CD4-positive, alpha-beta memory T cell (primary cell): ENCODE results near the gene GKN2. TPM values are rescaled to one million over a fixed set of nuclear protein-coding genes. Genes with fewer than 3 reads are reported as not detected.
A peak's percentile ranks its signal among the peaks of the same experiment; 100 is the strongest.
"Not testable (repeated sequence)": the region's sequence is repeated elsewhere in the genome, so short reads cannot be mapped to it uniquely, and the experiment has no call there.

Experiments used
- CTCF ChIA-PET: fragments of 350-600 bp; sonication (Branson Sonifier 250); formaldehyde crosslinking; loops from one replicate; lab custom pipeline; 2021; ENCODE audit warnings: inconsistent platforms; ENCODE audit not compliant: partially characterized antibody; lab: Charles Lee
- POLR2A ChIA-PET: fragments of 350-600 bp; sonication (Branson Sonifier 250); formaldehyde crosslinking; loops from one replicate; lab custom pipeline; 2021; ENCODE audit not compliant: partially characterized antibody; lab: Charles Lee
- DNase-seq, 5 donors: peaks; one replicate each; pipeline versions ENCODE4 v3.0.0 to v3.0.0-alpha.2; 2020 to 2022; ENCODE audit warnings: mixed read lengths in 1 of 5
- H3K27ac ChIP-seq: one replicate; pipeline ENCODE4 v1.7.0; 2013; ENCODE audit warnings: low read depth, low read length
- H3K27me3 ChIP-seq: 2 replicates; pipeline ENCODE4 v1.7.0; 2013; ENCODE audit warnings: mild to moderate bottlenecking, low read length, moderate library complexity; ENCODE audit not compliant: insufficient read depth
- H3K36me3 ChIP-seq: 2 replicates; pipeline ENCODE4 v1.7.0; 2013; ENCODE audit warnings: mild to moderate bottlenecking, low read length, moderate library complexity; ENCODE audit not compliant: insufficient read depth
- H3K4me1 ChIP-seq: 2 replicates; pipeline ENCODE4 v1.7.0; 2013; ENCODE audit warnings: mild to moderate bottlenecking, low read length, moderate library complexity; ENCODE audit not compliant: insufficient read depth
- H3K4me3 ChIP-seq, 2 donors: one replicate each; pipeline ENCODE4 v1.7.0; 2013; ENCODE audit warnings: low read length in 2 of 2, mild to moderate bottlenecking in 1 of 2
- H3K9me3 ChIP-seq, 2 donors: one replicate each; pipeline ENCODE4 v1.7.0; 2013; ENCODE audit warnings: low read length in 2 of 2, control low read depth in 1 of 2; ENCODE audit not compliant: control insufficient read depth in 1 of 2
- H3K27ac Mint-ChIP-seq, 7 donors: one replicate each; pipeline ENCODE4 v1.8.0; 2020 to 2021; ENCODE audit warnings: mixed read lengths in 7 of 7, mild to moderate bottlenecking in 6 of 7, inconsistent platforms in 3 of 7, moderate library complexity in 3 of 7
- H3K27me3 Mint-ChIP-seq, 2 donors: one replicate each; pipeline ENCODE4 v1.8.0; 2020 to 2021; ENCODE audit warnings: mixed read lengths in 2 of 2
- H3K36me3 Mint-ChIP-seq, 2 donors: one replicate each; pipeline ENCODE4 v1.8.0; 2020 to 2021; ENCODE audit warnings: mixed read lengths in 2 of 2, inconsistent platforms in 1 of 2, mild to moderate bottlenecking in 1 of 2
- H3K4me1 Mint-ChIP-seq, 4 donors: one replicate each; pipeline ENCODE4 v1.8.0; 2020 to 2021; ENCODE audit warnings: mixed read lengths in 4 of 4, mild to moderate bottlenecking in 1 of 4
- H3K4me3 Mint-ChIP-seq, 8 donors: one replicate each; pipeline ENCODE4 v1.8.0; 2020 to 2021; ENCODE audit warnings: mixed read lengths in 8 of 8, mild to moderate bottlenecking in 7 of 8, moderate library complexity in 6 of 8, inconsistent platforms in 3 of 8
- H3K9me3 Mint-ChIP-seq, 8 donors: one replicate each; pipeline ENCODE4 v1.8.0; 2020 to 2021; ENCODE audit warnings: mixed read lengths in 8 of 8, mild to moderate bottlenecking in 5 of 8, inconsistent platforms in 3 of 8, moderate library complexity in 1 of 8
- intact Hi-C: fragments of 100-400 bp; cut with micrococcal nuclease; formaldehyde crosslinking; loops from one replicate; pipeline ENCODE4 v1.15.1; 2023
- polyA plus RNA-seq, 2 donors: library from polyadenylated mRNA; unstranded; fragments of 300-500 nt; fragmentation: Illumina TruSeq; gene quantifications; one replicate each; pipeline ENCODE4 v1.2.3, GENCODE V29; 2021
- total RNA-seq, 2 experiments: library from RNA; stranded (reverse); gene quantifications; one replicate each; pipeline ENCODE4 v1.2.3, GENCODE V29; 2021

The GKN2 gene
- total and polyA plus RNA-seq, 4 experiments from 2014 or later: not detected

GRCh38 chr2:68901561-68901960 lies 51.1 kb downstream of the GKN2 start:
- no peaks in the 10 kb centered on the region for H3K27me3 ChIP-seq
- no peak overlapping the region for H3K27ac ChIP-seq
- ChIA-PET POLR2A (no interaction called here), CTCF (no interaction called here)
- H3K4me3 Mint-ChIP-seq: no peak overlapping the region
- H3K27me3 Mint-ChIP-seq: peaks cover 0 to 1% of the 10 kb centered on the region in 2 donors
- H3K4me1 ChIP-seq: peaks cover 3% of the 10 kb centered on the region
- peaks cover 1 to 9% of the 10 kb centered on the region in 2 donors for H3K36me3 Mint-ChIP-seq
- peaks cover 0 to 26% (median 12%) of the 10 kb centered on the region in 8 donors for H3K9me3 Mint-ChIP-seq
- no peak overlapping the region for H3K27ac Mint-ChIP-seq
- H3K4me3 ChIP-seq: no peak overlapping the region
- intact Hi-C loops: no loop called here
- no peaks in the 10 kb centered on the region for H3K9me3 ChIP-seq
- peaks cover 0 to 4% (median 2%) of the 10 kb centered on the region in 4 donors for H3K4me1 Mint-ChIP-seq
- no peak for DNase-seq
- H3K36me3 ChIP-seq: no peaks in the 10 kb centered on the region

DNA sequence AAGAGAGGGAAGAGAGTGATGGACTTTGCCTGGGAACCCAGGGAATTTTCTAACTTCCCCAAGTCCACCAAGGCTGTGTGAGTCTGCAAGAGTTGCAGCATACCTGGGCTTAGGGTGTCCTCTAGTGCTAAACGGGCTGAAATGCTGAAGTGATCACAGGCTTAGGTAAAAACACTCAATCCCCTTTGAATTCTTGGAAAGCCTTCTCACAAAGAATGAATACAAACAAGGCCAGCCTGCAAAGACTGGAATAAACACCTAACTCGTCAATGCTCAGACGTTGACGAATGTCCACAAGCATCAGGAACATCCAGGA lies 51.5 kb downstream of the GKN2 start:
- H3K4me3 ChIP-seq: no peak overlapping the region
- ChIA-PET POLR2A (no interaction called here), CTCF (no interaction called here)
- no peak overlapping the region for H3K27ac ChIP-seq
- Mint-ChIP-seq H3K27ac (peak overlapping the region in 1 of 7 donors; percentile 17), H3K4me1 (peaks cover 0 to 4% (median 2%) of the 10 kb centered on the region in 4 donors), H3K4me3 (no peak overlapping the region), H3K27me3 (peaks cover 0 to 1% of the 10 kb centered on the region in 2 donors), H3K9me3 (peaks cover 0 to 26% (median 12%) of the 10 kb centered on the region in 8 donors), H3K36me3 (peaks cover 1 to 9% of the 10 kb centered on the region in 2 donors)
- intact Hi-C loops: no loop called here
- no peak for DNase-seq
- no peaks in the 10 kb centered on the region for H3K27me3 ChIP-seq
- no peaks in the 10 kb centered on the region for H3K36me3 ChIP-seq
- H3K4me1 ChIP-seq: no peaks in the 10 kb centered on the region
- no peaks in the 10 kb centered on the region for H3K9me3 ChIP-seq

DNA sequence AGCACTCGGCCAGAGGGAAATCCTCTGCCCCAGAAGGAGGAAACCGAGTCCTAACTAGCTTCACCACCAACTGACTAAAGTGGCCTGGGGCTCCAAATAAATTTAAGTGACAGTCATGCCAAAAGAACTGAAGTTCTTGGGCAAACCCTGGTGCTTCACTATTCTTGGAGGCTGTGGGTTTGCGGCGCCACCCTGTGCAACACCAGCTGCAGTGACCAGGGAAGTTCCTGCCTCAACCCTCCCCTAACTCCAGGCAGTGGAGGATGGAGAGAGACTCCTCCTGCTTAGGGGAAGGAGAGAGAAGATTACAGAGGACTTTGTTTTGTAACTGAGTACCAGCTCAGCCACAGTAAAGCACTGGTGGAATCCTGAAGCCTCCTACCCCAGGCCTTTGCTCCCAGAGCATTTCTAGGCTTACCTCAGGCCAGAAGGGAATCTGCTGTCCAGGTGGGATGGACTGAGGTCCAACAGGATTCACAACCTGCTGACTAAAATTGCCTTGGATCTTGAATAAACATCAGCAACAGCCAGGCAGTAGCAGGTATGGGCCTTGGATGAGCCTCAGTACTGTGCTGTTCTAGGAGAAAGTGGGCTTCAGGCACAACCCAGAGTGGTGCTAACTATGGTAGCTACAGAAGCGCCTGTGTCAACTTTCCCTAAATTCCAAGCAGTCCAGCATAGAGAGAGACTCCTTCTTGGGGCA lies 52.0 kb downstream of the GKN2 start:
- Mint-ChIP-seq H3K27ac (no peak overlapping the region), H3K27me3 (peaks cover 1 to 2% of the 10 kb centered on the region in 2 donors), H3K9me3 (peaks cover 0 to 26% (median 12%) of the 10 kb centered on the region in 8 donors), H3K36me3 (peaks cover 1 to 9% of the 10 kb centered on the region in 2 donors), H3K4me1 (peaks cover 0 to 4% (median 2%) of the 10 kb centered on the region in 4 donors), H3K4me3 (no peak overlapping the region)
- intact Hi-C loops: no loop called here
- no peaks in the 10 kb centered on the region for H3K9me3 ChIP-seq
- CTCF ChIA-PET: no interaction called here
- no peaks in the 10 kb centered on the region for H3K27me3 ChIP-seq
- H3K27ac ChIP-seq: no peak overlapping the region
- POLR2A ChIA-PET: no interaction called here
- no peak for DNase-seq
- no peak overlapping the region for H3K4me3 ChIP-seq
- no peaks in the 10 kb centered on the region for H3K36me3 ChIP-seq
- H3K4me1 ChIP-seq: no peaks in the 10 kb centered on the region

DNA sequence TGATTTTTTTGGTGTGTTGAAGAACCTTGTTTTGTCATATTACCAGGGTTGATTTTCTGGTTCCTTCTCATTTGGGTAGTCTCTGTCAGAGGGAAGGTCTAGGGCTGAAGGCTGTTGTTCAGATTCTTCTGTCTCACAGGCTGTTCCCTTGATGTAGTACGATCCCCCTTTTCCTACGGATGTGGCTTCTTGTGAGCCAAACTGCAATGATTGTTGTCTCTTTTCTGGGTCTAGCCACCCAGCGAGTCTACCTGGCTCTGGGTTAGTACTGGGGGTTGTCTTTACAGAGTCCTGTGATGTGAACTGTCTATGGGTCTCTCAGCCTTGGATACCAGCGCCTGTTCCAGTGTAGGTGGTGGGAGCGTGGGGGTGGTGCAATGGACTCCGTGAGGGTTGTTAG lies 56.7 kb downstream of the GKN2 start:
- H3K4me3 Mint-ChIP-seq, H3K36me3 ChIP-seq, DNase-seq, H3K27ac Mint-ChIP-seq, H3K4me1 ChIP-seq, H3K4me3 ChIP-seq, H3K4me1 Mint-ChIP-seq, H3K9me3 Mint-ChIP-seq, H3K27ac ChIP-seq, intact Hi-C loops, H3K27me3 ChIP-seq, H3K27me3 Mint-ChIP-seq, H3K36me3 Mint-ChIP-seq, H3K9me3 ChIP-seq: not testable (repeated sequence)
- CTCF ChIA-PET: interaction anchor here (1.2 to 2.4 kb wide), 2 partner anchors 12 to 29 kb away, joined by 3 to 6 read pairs; no protein-coding TSS in a partner anchor
- POLR2A ChIA-PET: interaction anchor here (0.5 to 0.9 kb wide), 2 partner anchors 12 to 175 kb away, joined by 3 to 4 read pairs; no protein-coding TSS in a partner anchor

Other genes with a start within 250 kb of the GKN2 start
- 100 to 1,000 TPM; 162 to 163 TPM for gene ARHGAP25, start 218.1 kb downstream of the GKN2 start, total RNA-seq
- 100 to 1,000 TPM in 1 of 2 donors, 10 to 100 TPM in 1; 37.1 to 125 TPM for gene ARHGAP25, start 218.1 kb downstream of the GKN2 start, polyA plus RNA-seq
- gene BMP10, start 81.5 kb downstream of the GKN2 start, total RNA-seq: not detected
- gene BMP10, start 81.5 kb downstream of the GKN2 start, polyA plus RNA-seq: not detected
- not detected for gene GKN1, start 21.7 kb upstream of the GKN2 start, total RNA-seq
- gene GKN1, start 21.7 kb upstream of the GKN2 start, polyA plus RNA-seq: not detected
- gene ANTXR1, start 60.3 kb upstream of the GKN2 start, total RNA-seq: under 1 TPM in 1 of 2 experiments, not detected in 1; 0.58 TPM
- gene ANTXR1, start 60.3 kb upstream of the GKN2 start, polyA plus RNA-seq: not detected